ENCODE data around the gene CYP4F11. TPM values are rescaled to one million over a fixed set of nuclear protein-coding genes. Genes with fewer than 3 reads are reported as not detected.

The CYP4F11 gene
- total RNA-seq, 1 experiment from 2014 or later, result not detected

DNA sequence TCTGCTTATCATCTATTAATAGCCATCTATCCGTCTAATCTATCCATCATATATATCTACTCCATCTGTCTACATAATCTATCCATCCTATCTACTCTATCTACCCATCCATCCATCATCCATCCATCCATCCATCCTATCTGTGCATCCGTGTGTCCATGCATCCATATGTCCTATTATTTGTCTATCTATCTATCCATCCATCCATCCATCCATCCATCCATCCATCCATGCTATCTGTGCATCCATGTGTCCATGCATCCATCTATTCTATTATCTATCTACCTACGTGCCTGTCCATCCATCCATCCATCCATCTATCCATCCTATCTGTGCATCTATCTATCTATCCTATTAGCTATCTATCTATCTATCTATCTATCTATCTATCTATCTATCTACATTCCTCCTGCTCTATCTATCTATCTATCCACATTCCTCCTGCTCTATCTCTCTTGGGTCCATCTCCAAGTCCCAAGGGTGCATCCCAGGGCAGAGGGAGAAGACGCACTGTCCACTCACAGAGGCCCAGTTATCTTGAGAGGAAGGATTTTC is 38.4 kb downstream of the CYP4F11 start:
- H4K8ac ChIP-seq (replicated peaks; ENCODE audit: insufficient read length, low read depth, low read length), result no peak overlapping the region
- H3K18ac ChIP-seq (ENCODE audit: insufficient read length, low read depth, low read length), result no peak overlapping the region
- H3K27ac ChIP-seq (ENCODE audit: insufficient read length, low read depth, low read length), result no peak overlapping the region
- Mint-ChIP-seq H3K4me1 (no peaks in the 10 kb centered on the region), H3K4me3 (no peak overlapping the region), H3K27me3 (ENCODE audit: low read depth) (peaks cover 5% of the 10 kb centered on the region), H3K36me3 (ENCODE audit: insufficient read depth in 1 of 3, low read depth in 3 of 3) (peaks cover 5 to 35% (median 17%) of the 10 kb centered on the region in 3 experiments; a peak in 5 of 7 replicates), H3K27ac (no peak overlapping the region), H3K9me3 (peaks cover 82 to 84% of the 10 kb centered on the region in 2 experiments)
- no peaks in the 10 kb centered on the region for H3K23me2 ChIP-seq (ENCODE audit: insufficient read length, low read depth, low read length, poor library complexity, severe bottlenecking)
- H2BK20ac ChIP-seq (ENCODE audit: low read depth, low read length, poor library complexity, severe bottlenecking), result no peak overlapping the region
- no peak overlapping the region for H4K5ac ChIP-seq (ENCODE audit: insufficient read length, low read depth, low read length)
- H3K4me1 ChIP-seq (ENCODE audit: insufficient read depth, low read length), result no peaks in the 10 kb centered on the region
- TF ChIP-seq, protein P1, sequence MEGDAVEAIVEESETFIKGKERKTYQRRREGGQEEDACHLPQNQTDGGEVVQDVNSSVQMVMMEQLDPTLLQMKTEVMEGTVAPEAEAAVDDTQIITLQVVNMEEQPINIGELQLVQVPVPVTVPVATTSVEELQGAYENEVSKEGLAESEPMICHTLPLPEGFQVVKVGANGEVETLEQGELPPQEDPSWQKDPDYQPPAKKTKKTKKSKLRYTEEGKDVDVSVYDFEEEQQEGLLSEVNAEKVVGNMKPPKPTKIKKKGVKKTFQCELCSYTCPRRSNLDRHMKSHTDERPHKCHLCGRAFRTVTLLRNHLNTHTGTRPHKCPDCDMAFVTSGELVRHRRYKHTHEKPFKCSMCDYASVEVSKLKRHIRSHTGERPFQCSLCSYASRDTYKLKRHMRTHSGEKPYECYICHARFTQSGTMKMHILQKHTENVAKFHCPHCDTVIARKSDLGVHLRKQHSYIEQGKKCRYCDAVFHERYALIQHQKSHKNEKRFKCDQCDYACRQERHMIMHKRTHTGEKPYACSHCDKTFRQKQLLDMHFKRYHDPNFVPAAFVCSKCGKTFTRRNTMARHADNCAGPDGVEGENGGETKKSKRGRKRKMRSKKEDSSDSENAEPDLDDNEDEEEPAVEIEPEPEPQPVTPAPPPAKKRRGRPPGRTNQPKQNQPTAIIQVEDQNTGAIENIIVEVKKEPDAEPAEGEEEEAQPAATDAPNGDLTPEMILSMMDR (conservative IDR thresholded peaks at IDR 0.05), result no peak
- H3K79me2 ChIP-seq (ENCODE audit: insufficient read depth, low read length), result no peaks in the 10 kb centered on the region
- H2BK5ac ChIP-seq (ENCODE audit: insufficient read length, low read length), result no peak overlapping the region
- H2BK120ac ChIP-seq (ENCODE audit: low read depth, low read length, poor library complexity, severe bottlenecking), result no peak overlapping the region
- no peaks in the 10 kb centered on the region for H3K79me1 ChIP-seq (ENCODE audit: insufficient read depth, low read depth, low read length, poor library complexity, severe bottlenecking)
- H2BK15ac ChIP-seq (ENCODE audit: low read depth, low read length), result no peak overlapping the region
- no peaks in the 10 kb centered on the region for H4K20me1 ChIP-seq (ENCODE audit: control insufficient read depth, insufficient read depth, insufficient read length)
- DNase-seq, result no peak
- H3K56ac ChIP-seq (ENCODE audit: insufficient read length, low read depth, low read length), result no peak overlapping the region
- no peak overlapping the region for H2BK12ac ChIP-seq (ENCODE audit: insufficient read length, low read depth, low read length)
- no peak overlapping the region for H2AFZ ChIP-seq (ENCODE audit: low read length)
- no peak overlapping the region for H3K14ac ChIP-seq (ENCODE audit: insufficient read depth, low read length)
- WGBS (ENCODE audit: extremely low coverage, insufficient read length, low lambda C conversion rate), result 60% methylated on average over 1 of the region's 4 CpGs
- H2AK5ac ChIP-seq (ENCODE audit: insufficient read length, low read length), result no peak overlapping the region
- H4K91ac ChIP-seq (ENCODE audit: insufficient read length, low read depth, low read length), result no peak overlapping the region
- no peak overlapping the region for H3K9ac ChIP-seq (ENCODE audit: extremely low read depth, insufficient read length, low read length)
- H3T11ph ChIP-seq (ENCODE audit: low read length), result no peak overlapping the region
- H3K9me3 ChIP-seq (ENCODE audit: control insufficient read depth, low read depth, low read length), result peaks cover 84% of the 10 kb centered on the region
- no peak overlapping the region for H3K4me2 ChIP-seq (ENCODE audit: insufficient read depth, insufficient read length, low read length)
- H3K23ac ChIP-seq (ENCODE audit: insufficient read length, low read depth, low read length), result no peak overlapping the region
- no peaks in the 10 kb centered on the region for H3K27me3 ChIP-seq (ENCODE audit: insufficient read depth, low read length)
- no peak overlapping the region for H3K4ac ChIP-seq (ENCODE audit: low read depth, low read length)
